Esophagus muscularis mucosa (tissue), 4 donors: Measurements from ENCODE around the gene RBMS3. TPM values are rescaled to one million over a fixed set of nuclear protein-coding genes. Genes with fewer than 3 reads are reported as not detected.

ENCODE experiments used
- DNase-seq: peaks from one replicate; pipeline ENCODE4 v3.0.0-alpha.2; 2017; ENCODE audit errors: extremely low spot score
- H3K27ac ChIP-seq, 4 donors: fragments of 200-600 bp; sonication (generic); replicated peaks in 1 of 4; 1 replicate in 3 of 4; 2 replicates in 1 of 4; pipeline ENCODE4 v1.5.1; 2016 to 2019; ENCODE audit warnings: mild to moderate bottlenecking in 1 of 4
- H3K27me3 ChIP-seq, 4 donors: fragments of 200-600 bp; sonication (generic); one replicate each; pipeline versions ENCODE4 v1.5.1 to v1.6.0; 2016 to 2019
- H3K36me3 ChIP-seq, 4 donors: fragments of 200-600 bp; sonication (generic); one replicate each; pipeline ENCODE4 v1.5.1; 2016 to 2019
- H3K4me1 ChIP-seq, 4 donors: fragments of 200-600 bp; sonication (generic); one replicate each; pipeline ENCODE4 v1.5.1; 2016 to 2019
- H3K4me3 ChIP-seq, 4 donors: fragments of 200-600 bp; sonication (generic); 1 replicate in 2 of 4; 2 replicates in 2 of 4; pipeline ENCODE4 v1.5.1; 2016 to 2019; ENCODE audit warnings: mild to moderate bottlenecking in 4 of 4, moderate library complexity in 1 of 4
- H3K9me3 ChIP-seq, 4 donors: fragments of 200-600 bp; sonication (generic); 1 replicate in 3 of 4; 2 replicates in 1 of 4; pipeline ENCODE4 v1.5.1; 2016 to 2019
- EP300 ChIP-seq: sonication (generic); formaldehyde crosslinking; IDR thresholded peaks from one replicate; pipeline ENCODE4 v1.6.1; 2017; ENCODE audit warnings: antibody characterized with exemption
- POLR2A ChIP-seq: fragments of 450-650 bp; IDR thresholded peaks from one replicate; pipeline ENCODE4 v1.6.1; 2017; ENCODE audit warnings: antibody characterized with exemption, moderate library complexity, mild to moderate bottlenecking, low read depth
- POLR2AphosphoS5 ChIP-seq, 2 donors: sonication (generic); formaldehyde crosslinking; IDR thresholded peaks; one replicate each; pipeline ENCODE4 v1.6.1; 2017; ENCODE audit warnings: antibody characterized with exemption in 2 of 2
- WGBS: methylation state at CpG from one replicate; pipeline ENCODE4 v1.1.5; 2018; 5-methylcytosine and 5-hydroxymethylcytosine counted together
- intact Hi-C: fragments of 100-400 bp; cut with DNase I; formaldehyde crosslinking; loops from one replicate; pipeline ENCODE4 v1.15.1; 2023
- total RNA-seq, 4 donors: library from RNA; depleted of rRNA; stranded (reverse); fragments of >200 nt; gene quantifications; one replicate each; pipeline versions ENCODE4 v1.1.0 to v1.2.1, GENCODE V29; 2016
- TF ChIP-seq, protein P1 (sequence below), 3 experiments: fragments of 200-600 bp in 2 of 3; fragments of 450-650 bp in 1 of 3; sonication (generic) in 2 of 3; IDR thresholded peaks; one replicate each; pipeline ENCODE4 v1.5.1; 2017 to 2019; ENCODE audit warnings: antibody characterized with exemption in 3 of 3, mild to moderate bottlenecking in 2 of 3, moderate library complexity in 1 of 3

Gene RBMS3
- total RNA-seq, 4 donors from 2014 or later: 53.0 to 81.5 (median 61.2) TPM

DNA sequence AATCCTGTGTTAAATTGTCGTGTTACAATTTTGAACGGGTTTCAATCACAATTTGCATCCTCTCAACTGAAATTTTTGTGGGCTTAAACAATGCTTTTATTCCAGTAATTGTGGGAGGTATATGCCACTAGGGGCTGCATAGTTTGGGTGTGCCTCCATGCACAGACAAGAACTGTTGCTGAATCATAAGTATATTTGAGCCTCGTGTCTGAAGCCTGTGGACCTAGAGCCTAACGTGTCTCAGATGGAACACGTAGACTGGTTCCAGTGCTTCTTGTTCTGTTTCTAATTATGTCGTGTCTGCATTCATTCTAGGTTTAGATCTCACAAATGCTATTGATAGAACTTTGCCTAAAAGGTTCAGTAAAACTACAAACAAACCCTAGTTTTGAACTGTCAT is 363.4 kb downstream of the RBMS3 start:
- intact Hi-C loops: no loop called here
- H3K4me3 ChIP-seq: no peak overlapping the region
- no peaks in the 10 kb centered on the region for H3K36me3 ChIP-seq
- WGBS: 81% methylated on average over 6 of the region's 6 CpGs
- H3K9me3 ChIP-seq: no peaks in the 10 kb centered on the region
- H3K27me3 ChIP-seq: no peaks in the 10 kb centered on the region
- peaks cover 23 to 39% (median 29%) of the 10 kb centered on the region in 4 donors for H3K4me1 ChIP-seq
- H3K27ac ChIP-seq: no peak overlapping the region
- TF ChIP-seq EP300 (no peak), POLR2A (no peak), POLR2AphosphoS5 (IDR thresholded peaks at IDR 0.05) (no peak)
- TF ChIP-seq, protein P1, sequence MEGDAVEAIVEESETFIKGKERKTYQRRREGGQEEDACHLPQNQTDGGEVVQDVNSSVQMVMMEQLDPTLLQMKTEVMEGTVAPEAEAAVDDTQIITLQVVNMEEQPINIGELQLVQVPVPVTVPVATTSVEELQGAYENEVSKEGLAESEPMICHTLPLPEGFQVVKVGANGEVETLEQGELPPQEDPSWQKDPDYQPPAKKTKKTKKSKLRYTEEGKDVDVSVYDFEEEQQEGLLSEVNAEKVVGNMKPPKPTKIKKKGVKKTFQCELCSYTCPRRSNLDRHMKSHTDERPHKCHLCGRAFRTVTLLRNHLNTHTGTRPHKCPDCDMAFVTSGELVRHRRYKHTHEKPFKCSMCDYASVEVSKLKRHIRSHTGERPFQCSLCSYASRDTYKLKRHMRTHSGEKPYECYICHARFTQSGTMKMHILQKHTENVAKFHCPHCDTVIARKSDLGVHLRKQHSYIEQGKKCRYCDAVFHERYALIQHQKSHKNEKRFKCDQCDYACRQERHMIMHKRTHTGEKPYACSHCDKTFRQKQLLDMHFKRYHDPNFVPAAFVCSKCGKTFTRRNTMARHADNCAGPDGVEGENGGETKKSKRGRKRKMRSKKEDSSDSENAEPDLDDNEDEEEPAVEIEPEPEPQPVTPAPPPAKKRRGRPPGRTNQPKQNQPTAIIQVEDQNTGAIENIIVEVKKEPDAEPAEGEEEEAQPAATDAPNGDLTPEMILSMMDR (IDR thresholded peaks at IDR 0.05): no peak
- DNase-seq: no peak

DNA sequence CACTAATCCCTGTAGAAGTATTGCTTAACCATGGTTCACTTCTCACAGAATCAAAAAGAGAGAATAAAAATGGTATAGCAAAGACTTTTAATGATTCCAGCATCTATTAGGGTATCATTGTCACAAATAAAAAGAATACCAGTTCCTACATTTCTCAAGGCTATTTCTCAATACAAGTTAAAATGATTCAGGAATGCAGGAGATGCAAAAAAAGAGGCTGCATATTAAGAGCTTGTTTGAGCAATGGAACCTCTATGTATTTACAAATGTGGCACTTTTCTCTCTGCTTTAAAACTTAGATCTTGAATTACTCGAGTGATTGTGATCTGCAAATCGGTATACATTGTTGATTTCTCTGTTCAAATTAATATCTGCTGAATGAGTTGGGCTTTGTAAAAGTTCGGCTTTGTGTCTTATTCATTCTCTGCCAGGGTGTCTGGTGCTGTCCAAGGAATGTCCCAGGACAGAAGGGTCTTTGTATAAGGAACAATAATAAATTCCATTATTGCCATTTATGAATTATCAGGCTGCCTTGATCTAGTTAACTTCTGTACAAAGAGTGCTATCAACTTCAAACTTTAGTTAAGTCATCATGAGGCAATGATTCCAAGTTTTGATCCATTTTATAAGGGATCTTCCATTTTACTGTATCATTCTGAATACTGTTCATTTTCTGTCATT is 364.2 kb downstream of the RBMS3 start:
- DNase-seq: no peak
- Histone ChIP-seq H3K36me3 (no peaks in the 10 kb centered on the region), H3K4me3 (no peak overlapping the region), H3K4me1 (peaks cover 20 to 31% (median 21%) of the 10 kb centered on the region in 4 donors), H3K27ac (no peak overlapping the region), H3K27me3 (no peaks in the 10 kb centered on the region), H3K9me3 (no peaks in the 10 kb centered on the region)
- WGBS: 82% methylated on average over 3 of the region's 3 CpGs
- intact Hi-C loops: no loop called here
- TF ChIP-seq EP300: no peak
- TF ChIP-seq, protein P1 (IDR thresholded peaks at IDR 0.05): no peak
- no peak for TF ChIP-seq POLR2AphosphoS5 (IDR thresholded peaks at IDR 0.05)
- TF ChIP-seq POLR2A: no peak

DNA sequence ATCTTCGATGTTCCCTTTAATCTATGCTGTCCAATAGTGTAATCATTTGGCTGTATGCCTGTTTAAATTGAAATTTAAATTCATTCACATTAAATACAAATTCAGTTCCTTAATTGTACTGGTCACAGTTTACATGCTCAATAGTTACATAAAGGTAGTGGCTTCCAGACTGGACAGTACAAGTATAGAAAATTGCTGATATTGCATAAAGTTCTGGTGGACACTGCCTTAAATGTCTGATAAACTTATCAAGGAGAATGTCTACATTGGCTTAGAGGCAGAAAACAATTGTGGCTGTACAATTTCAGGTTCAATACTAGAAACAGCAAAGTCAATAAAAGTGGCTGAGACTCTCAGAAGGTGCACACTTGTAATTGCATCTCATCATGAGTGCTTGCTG is 365.2 kb downstream of the RBMS3 start:
- H3K9me3 ChIP-seq: no peaks in the 10 kb centered on the region
- peaks cover 19 to 24% (median 21%) of the 10 kb centered on the region in 4 donors for H3K4me1 ChIP-seq
- H3K36me3 ChIP-seq: no peaks in the 10 kb centered on the region
- no peak overlapping the region for H3K4me3 ChIP-seq
- TF ChIP-seq EP300 (no peak), POLR2AphosphoS5 (IDR thresholded peaks at IDR 0.05) (no peak), POLR2A (no peak)
- TF ChIP-seq, protein P1 (IDR thresholded peaks at IDR 0.05): no peak
- no peak overlapping the region for H3K27ac ChIP-seq
- DNase-seq: no peak
- H3K27me3 ChIP-seq: no peaks in the 10 kb centered on the region
- WGBS: 90% methylated on average over 1 of the region's 1 CpG
- intact Hi-C loops: no loop called here

DNA sequence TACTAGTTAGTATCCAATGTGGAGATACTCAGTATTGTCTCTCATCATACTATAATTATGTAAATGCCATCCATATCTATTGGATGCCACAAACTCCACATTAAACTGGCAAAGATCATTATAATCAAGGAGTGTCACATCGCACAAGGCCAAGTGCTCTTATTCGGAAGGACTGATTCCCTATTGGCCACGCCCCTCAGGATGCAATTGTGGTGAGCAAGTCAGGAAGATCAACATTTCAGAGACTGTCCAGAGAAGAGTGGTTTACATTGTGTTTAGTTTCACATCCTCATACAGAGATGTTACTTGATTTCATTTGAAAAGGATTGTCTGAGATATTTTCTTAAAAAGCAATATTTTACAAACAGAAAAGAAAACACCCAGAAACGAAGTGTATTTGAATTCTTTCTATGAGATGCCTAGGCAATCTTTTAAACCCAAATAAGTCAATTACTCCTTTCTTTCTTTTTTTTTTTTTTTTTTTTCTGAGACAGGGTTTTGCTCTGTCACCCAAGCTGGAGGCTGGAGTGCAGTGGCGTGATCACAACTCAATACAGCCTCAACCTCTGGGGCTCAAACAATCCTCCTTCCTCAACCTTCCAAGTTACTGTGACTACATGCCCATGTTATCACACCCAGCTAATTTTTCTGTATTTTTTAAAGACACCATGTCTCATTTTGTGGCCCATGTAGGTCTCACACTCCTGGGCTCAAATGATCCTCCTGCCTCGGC is 369.1 kb downstream of the RBMS3 start:
- no peak for DNase-seq
- intact Hi-C loops: no loop called here

More for the DNA sequence above, 369.1 kb downstream of the RBMS3 start:
- H3K4me3 ChIP-seq: no peak overlapping the region
- H3K27ac ChIP-seq: no peak overlapping the region
- no peak for TF ChIP-seq POLR2AphosphoS5 (IDR thresholded peaks at IDR 0.05)
- TF ChIP-seq POLR2A: no peak
- TF ChIP-seq EP300: no peak
- TF ChIP-seq, protein P1 (IDR thresholded peaks at IDR 0.05): no peak
- peaks cover 0 to 4% (median 4%) of the 10 kb centered on the region in 4 donors for H3K4me1 ChIP-seq
- no peaks in the 10 kb centered on the region for H3K27me3 ChIP-seq
- no peaks in the 10 kb centered on the region for H3K9me3 ChIP-seq
- WGBS: 85% methylated on average over 6 of the region's 6 CpGs
- H3K36me3 ChIP-seq: no peaks in the 10 kb centered on the region
